ENCODE results near the gene SLC24A5.

SLC24A5 gene

DNA sequence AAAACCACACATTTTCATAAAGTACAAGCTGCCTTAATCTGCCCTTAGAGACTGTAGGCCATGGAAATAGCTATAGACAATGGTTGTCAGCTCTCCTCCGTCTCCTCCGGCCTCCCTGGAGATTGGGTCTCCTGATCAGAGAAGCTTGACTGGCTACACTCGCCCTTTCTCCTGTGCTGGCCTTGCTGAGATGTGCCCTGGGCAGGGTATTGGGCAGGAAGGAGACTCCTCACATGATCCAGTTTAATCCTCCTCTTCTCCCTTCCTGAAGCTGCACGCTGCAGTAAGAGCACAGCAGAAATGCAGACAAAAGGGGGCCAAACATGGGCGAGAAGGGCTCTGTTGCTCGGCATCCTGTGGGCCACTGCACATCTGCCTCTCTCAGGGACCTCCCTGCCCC is at the start of gene SLC24A5:
SLC24A5 (plus strand) TSS at position 246 of the 400 bp plus-strand sequence; CDS start at position 301, 55 bp downstream.
- DNase-seq = no peak

DNA sequence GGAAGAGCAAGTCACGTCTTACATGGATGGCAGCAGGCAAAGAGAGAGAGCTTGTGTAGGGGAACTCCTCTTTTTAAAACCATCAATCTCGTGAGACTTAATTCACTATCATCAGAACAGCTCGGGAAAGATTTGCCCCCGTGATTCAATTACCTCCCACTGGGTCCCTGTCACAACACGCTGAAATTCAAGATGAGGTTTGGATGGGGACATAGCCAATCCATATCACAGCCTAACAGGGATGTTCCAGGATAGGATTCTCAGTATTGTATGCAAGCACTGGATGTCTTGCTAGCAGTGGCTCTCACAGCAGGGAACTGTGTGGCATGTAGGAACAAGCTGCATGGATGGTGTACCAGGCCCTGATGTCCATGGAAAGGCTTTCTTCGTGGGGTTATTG is 47.8 kb upstream of the SLC24A5 start:
- DNase-seq = no peak

DNA sequence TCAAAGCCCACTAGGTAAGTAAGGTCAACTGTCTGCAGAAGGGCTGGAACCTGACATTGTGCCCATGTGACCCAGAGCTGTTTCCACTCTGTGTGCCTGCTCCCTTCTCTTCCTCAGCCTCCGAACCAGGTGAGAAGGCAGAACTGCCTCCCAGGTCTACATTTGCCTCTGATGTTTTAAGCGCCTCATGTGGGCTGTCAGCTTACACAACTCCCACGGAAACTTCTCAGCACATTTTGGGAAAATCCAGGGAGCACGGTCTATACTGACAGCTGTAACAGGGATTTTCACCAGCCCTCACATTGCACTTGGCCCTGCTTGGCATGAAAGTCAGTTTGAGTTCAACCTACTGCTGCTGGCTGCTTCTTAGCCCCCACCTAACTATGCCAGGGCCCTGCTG is 46.9 kb upstream of the SLC24A5 start:
- DNase-seq = no peak

DNA sequence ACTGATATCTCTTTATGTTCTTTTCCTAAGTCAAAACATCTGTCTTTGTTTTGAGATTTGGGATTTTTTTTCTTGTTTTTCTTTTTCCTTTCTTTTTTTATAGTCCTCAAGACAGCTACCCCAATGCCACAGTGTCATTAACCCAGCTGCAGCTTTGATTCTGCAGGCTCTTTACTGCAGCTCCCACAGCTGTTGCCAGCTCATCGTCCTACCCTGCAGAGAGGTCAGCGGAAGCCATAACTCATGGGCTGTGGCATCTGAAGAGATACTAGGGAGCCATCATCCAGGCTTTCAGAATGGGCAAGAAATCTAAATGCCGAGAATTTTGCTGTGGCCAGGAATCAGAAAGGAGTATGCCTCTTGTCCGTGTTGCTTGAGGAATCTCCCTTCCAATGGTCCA is 44.3 kb upstream of the SLC24A5 start:
- DNase-seq = no peak

DNA sequence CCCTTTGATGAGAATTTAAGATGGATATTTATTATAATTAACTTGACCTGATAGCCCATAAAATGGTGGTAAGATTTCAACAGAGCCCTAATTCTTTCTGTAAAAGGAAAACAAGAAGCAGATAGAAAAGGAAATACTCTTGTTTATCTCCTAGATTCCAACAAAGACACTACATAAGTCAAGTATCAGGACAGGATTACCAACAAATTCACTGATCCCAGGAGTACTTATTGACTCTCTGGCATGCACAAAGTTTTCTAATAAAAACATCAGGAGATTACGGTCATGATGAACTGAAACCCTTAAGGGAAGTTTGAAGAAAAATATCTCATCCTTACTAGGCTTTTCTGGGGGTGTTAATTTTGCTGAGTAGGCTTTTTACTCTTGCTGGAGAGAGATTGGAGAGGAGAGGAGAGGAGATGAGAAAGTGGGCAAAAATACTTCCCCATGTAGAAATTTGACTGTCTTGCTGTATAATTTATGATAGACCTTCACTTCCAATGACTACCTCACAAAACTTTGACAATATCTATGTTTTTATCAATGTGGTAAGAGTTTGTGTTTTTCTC is 43.1 kb upstream of the SLC24A5 start:
- no peak for DNase-seq

DNA sequence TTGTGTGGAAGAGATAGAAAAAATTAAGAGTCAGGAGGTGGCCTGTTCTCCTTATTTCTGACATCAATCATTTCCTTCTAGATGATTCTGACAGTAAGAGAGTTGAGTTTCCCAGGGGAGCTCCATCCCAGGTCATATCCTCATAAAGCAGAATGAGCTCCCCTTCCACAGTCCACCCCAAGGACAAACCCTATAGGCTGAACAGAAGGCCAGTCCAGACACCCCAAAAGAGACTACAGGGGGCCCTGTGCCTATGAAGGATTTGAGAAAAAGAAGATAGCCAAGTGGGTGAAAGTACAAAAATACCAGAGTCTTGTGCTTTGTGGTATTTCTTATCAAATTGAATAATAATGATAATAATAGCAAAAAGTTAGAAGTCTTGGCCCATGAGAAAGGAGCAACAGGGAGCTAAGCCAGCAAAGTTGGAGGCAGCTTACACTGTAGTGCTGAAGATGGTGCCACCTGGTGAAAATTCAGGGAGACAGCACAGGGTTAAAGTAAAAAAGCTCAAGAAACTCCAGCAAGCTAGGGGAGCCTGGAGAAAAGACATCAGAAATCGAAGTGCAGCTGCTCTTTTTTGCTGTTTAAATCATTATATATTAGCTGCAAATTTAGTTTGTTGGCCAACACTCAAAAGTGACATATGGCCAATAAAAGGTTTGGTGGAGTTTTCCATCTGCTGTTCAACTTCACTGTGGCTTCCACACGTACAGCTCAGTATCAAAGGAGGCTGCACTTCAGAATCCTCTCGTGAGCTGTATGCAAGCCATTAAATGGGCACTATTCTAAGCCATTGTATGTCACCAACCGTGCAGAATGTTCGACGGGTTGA is 35.8 kb upstream of the SLC24A5 start:
- DNase-seq = no peak

DNA sequence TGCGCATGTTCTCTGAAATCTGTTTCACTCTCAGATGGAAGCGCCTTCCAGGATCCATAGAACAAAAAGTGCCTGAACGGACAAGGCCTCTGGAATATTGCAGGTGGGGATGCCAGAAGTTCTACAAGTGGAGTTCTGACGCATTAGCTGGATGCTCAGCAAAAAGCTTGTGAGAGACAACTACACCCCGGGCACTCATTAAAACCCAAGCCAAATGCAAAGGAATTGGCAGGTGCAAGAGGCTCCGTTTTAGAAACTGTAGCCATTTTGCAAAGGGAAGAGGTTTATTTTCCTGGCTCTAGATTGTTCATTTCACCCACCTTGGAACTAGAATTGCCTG is 35.2 kb upstream of the SLC24A5 start:
- DNase-seq = no peak

DNA sequence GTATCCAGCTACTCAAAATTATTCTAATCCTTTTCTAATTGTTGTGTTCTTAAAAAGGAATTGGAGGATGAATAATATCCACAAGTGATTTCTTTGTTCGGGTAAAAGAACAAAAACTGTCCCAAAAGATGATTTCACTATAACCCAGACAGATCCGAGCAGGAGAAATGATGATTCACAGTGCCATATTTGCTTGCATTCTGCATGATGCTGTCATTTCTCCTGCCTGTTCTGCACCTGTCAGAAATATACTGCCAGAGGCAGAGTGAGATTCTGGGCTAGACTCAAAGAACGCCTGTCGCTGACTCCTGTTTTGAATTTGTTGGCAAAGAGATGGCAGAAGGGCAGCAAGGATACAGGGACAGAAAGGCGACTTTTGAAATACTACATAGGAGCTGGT is 34.7 kb upstream of the SLC24A5 start:
- DNase-seq = no peak

DNA sequence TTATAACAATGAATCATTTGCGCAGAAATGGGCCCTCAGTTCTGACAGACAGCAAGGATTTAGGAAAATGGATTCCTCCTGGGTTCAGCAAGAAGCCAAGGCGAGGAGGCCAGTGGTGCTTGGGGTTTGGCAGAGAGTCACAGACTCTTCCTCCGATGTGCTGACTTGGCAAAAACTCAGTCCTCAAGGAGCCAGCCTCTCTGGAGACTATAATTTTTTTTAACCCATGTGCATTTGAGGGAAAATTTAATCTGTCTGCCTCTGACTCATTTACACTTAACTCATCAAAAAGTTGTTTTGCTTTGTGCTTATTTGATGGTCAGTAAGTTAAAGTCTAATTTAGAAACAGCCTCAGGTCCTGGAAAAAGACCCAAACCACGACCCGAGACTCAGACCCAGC is 34.2 kb upstream of the SLC24A5 start:
- DNase-seq = no peak

DNA sequence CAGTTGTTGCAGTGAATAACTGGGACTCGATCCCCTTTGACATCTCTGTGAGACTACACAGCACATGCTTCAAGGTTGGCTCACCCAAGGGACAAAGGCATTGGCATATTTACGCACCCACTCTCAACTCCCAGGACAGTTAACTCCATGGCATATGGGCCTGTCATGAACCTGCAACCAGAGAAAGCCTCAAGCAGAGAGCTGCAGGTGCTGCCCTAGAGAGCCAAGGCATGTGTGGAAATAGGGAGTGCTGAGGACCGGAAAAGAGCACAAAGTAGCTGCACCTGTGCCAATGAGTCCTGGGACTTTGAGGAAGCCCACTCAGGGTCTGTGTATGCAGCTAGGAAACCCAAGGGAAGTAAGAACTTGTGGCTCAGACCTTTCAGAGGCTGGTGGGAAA is 32.9 kb upstream of the SLC24A5 start:
- DNase-seq = no peak

DNA sequence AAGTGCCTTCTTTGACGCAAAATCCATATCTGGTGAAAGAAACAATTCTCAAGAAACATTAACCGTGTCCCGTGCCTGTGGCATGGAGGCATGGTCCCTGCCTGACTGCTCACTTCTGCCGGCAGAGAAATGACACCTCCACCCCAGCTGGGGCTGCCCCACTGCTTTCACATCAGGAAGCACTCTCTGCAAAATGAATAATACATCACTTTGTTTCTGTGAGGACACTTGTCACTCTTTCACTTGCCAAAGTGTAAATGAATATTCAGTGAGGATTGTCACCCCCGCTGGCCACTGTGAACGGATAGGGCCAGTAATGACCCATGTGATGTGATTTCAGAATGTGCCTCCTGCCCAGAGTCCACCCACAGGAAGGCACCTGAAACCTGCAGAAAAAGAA is 31.1 kb upstream of the SLC24A5 start:
- DNase-seq = no peak

DNA sequence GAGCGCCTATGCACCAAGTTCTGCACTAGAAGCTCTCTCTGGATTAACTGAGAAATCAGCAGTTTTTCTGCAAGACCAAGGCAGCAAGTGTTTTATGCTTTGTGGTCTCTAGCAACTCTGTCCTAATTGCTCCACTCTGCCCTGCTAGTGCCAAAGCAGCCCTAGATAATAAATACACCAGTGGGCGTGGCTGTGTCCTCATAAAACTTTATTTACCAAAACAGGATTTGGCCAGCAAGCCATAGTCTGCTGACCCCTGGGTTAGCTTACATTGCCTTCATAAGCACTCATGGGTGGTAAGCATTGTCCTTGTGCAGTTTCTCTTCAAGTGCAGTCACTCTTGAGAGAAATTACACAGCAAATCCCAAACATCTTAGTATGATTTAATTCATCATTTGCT is 30.7 kb upstream of the SLC24A5 start:
- DNase-seq = no peak

DNA sequence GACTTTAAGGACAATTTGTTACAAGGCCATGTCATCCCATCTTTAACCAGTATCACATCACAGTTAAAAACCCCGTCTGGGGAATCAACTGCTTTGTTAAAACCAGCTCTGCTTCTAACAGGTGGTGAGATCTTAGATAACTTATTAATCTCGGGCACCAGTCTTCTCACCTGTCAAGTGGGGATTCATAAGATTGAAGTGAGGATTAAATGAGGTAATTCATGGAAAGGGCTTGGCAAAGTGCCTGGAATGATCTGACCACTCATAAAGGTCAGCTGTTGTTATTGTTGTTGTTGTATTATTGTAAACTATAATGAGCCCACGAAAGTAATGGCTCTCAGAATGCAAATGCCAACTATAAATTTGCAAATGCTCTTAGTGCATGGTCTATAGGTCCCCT is 30.1 kb upstream of the SLC24A5 start:
- no peak for DNase-seq

DNA sequence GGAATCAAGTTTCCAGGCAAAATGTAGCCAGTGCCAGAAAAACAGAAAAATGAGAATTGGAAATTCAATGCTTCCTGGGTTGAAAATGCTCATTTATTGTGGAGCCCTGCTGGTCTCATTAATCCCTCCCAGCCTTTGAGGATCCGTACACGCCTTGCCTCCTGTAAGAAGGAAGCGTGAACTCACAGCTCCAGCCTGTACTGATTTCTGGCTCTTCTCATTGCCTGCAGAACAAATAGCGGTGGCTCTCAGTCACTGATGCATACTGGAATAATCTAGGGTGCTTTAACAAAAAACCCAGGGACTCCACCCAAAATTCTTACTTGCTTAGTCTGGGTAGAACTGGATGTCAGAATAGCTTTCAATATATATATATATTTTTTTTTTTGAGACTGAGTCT is 29.3 kb upstream of the SLC24A5 start:
- DNase-seq = no peak

DNA sequence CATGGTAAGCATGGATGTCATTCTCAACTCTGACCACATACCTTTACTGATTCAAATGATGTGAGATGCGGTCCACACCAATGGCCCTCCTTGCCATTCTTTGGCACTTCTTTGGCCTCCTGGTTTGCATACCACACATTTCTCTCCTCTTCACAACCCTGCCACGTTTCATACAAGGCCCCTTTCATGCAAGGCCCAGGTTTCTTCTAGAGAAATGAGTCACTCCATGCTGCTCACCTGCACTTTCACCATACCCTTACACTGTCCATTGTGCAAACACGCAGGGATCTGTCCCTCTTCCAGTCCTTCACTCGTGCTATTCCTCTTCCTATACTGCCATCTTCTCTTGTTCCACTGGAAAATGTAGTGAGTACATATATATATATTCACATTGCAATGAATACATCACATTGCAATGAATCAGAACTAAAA is 24.4 kb upstream of the SLC24A5 start:
- DNase-seq = no peak

DNA sequence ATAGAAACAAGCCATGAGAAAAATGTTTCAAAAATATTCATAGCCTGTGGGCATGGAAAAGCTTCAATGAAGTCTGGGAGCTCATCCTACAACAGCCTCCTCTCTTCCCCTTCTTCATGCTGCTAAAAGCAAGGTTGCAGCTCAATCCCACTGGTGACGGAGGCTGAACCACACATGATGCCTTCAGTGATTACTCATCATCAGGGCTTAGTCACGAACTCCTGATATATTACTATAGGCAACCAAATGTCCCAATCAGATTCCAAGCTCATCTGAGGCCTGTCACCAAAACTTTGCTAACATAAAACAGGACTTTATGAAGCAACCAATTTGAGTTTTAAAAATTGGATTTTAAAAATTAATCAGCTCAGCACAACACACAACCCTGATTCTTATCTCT is 24.0 kb upstream of the SLC24A5 start:
- no peak for DNase-seq

DNA sequence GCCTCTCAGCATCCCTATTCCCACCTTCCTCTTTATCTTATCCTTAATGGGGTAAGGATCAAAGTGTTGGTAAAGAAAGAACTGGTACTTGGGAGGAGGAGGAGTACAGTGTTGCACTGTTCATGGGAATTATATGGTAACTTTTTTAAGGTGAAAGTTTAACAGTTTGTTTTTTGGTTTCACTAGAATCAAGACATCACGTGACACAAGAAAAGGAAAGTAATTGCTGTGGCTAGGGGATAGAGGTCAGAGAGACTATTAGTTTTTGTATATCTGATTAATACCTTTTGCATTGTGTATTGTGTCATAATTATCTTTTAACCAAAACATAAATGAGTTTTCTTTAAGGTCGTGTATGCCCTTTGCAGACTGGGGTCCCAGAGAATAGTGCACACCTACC is 23.5 kb upstream of the SLC24A5 start:
- no peak for DNase-seq

DNA sequence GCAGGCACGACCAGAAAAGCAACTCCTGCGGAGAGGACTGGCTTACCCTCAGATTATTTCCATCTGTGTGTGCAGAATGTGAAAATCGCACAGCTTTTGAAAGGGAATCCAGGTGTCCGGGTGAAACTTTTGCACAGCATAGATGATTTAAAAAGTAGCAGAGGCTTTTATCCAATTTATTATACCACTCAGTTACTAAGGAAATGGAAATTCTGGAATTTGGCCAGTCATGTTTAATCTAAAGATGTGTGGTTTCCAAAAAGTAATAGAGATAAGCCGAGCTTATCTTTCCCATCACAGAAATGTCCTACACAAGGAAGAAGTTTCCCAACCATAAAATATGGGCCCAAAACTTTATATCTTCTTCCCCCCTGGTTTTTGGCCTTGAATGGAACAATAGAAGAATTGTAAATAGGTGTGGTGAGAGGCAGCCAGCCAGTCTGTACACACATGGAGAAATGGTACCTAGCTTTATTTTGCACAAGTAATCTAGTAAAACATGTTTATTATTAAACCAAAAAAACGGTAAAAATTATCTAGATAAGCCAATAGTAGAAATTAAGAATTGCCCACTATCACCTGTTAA is 19.3 kb upstream of the SLC24A5 start:
- no peak for DNase-seq

DNA sequence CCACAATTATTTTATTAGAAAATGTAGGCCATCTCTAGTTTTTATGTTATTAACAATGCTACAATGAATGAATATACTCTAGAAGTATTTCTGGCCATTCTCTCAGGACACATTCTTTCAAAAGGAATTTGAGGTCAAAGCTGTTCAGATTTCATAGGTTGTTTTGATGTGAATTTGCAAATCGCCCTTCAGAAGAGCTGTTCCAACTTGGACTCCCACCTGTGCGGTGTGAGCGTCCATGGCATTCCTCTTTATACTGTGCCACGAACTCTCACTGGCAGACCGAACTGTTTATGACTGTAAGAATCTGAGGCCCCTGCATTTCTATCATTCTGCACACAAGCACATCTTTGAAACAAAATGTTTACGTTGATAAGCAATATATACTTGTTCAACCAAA is 18.6 kb upstream of the SLC24A5 start:
- no peak for DNase-seq

DNA sequence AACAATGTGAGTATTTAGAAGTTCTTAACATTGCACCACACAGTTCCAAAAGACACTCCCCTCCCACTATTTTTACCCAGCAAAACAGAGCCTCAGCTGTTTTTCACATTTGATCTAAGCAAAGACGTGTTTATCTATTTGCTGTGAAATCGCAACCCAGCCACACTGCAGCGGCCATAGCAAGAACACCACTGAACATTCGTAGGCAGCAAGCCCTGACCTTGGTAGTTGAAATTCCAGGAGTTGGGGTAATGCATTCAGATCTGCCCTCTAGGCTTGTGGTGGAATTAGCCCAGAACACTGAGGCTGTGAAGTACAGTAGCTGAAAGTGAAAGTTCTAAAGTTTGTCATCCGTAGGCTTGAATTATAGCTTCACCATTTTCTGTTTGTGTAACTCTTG is 17.1 kb upstream of the SLC24A5 start:
- no peak for DNase-seq

DNA sequence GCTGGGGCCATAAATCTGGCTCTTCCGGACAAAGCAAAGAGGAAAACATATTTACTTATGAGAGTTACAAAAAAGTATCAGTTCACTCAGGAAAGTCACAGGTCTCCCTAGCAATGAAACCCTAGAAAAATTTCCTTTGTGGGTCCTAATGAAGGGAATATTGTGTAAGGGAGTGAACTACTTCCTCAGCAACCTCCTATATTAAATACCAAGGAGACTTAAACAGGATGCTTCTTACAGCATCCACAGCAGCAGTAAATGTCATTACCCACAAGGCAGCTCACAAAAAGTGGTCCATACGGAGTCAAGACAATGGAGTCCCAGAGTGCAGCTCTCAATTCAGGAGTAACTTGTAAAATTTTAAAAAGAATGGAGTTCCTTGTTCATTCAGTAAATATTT is 14.9 kb upstream of the SLC24A5 start:
- no peak for DNase-seq

DNA sequence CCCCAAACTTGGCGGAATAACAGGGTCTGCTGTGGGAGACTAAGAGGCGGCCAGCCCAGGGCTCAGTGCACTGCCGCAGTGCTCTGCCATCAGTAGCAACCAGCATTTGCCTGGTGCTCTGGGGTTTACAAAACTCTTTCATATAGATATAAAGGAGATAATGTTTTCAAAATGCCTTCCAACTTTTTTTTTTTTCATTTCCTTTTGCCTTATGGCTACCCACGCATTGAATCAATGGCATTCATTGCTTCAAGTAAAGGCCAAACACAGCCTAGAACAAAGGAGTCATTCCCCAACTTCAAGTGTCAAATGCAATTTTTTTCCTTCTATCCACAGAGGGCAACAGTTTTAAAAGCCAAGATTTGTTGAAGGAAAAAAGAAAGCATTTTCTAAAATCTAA is 11.6 kb upstream of the SLC24A5 start:
- no peak for DNase-seq

DNA sequence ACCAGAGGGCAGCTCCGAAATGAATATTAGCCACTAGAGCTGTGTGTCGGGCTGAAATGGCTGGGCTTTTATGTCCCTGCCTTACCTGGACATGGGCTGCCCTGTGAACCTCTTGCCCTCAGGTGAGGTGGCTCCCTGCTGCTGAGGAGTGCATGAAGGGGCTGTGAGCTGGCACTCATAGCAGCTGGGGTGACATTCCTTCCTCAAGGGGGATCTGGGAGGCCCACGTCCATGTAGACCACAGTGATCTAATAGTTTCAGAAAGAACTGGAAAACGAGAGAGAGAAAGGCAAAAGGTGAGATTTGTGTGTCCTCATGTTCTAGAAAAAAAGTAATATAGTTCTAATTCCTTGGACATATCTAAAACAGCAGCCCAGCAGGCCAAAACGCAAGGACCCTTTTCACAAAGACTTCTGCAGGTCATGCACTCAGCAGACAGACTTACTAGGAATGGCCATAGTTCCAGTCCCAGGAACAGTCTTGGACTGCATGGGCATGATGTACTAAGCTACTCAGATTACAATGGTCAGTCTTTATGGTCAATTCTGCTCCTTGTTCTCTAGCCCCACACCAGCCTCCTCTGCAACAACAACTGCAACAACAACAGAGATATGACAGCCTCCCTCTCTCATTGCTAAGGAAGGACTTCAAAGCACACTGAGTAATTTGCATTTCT is 10.8 kb upstream of the SLC24A5 start:
- DNase-seq = no peak

DNA sequence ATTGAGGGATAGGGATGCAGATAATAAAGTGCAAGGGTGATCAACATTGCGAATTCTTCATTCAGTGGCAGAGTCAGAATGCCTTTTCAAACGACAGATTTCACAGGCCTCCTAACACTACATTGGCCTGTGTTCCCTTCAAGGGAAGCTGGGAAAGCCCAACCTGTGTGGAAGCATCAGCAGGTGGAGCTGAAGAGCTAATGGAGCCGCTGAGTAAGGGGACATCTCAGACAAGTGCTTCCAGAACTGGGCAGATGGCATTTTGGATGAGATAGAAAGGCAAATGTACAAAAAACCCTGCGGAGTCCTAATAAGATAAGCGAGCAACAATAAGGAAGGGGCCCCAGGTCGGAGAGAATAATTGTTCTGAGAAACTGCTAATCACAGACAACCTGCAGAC is 8.5 kb upstream of the SLC24A5 start:
- no peak for DNase-seq
